HG03060 (cell line): ENCODE measurements around the gene HOMER3.
"Not testable (repeated sequence)": the region's sequence is repeated elsewhere in the genome, so short reads cannot be mapped to it uniquely, and the experiment has no call there.

ENCODE experiments used
- ATAC-seq: cut with Tn5 transposase; IDR thresholded peaks from one replicate; pipeline ENCODE4 v1.9.1; 2021; ENCODE audit warnings: low read depth, moderate number of reproducible peaks; ENCODE audit not compliant: unreplicated experiment

HOMER3 gene

GRCh38 chr19:18955042-18955441 lies 14.0 kb upstream of the HOMER3 start:
- ATAC-seq, result no peak

GRCh38 chr19:18954094-18954493 lies 13.1 kb upstream of the HOMER3 start:
- ATAC-seq, result no peak

DNA sequence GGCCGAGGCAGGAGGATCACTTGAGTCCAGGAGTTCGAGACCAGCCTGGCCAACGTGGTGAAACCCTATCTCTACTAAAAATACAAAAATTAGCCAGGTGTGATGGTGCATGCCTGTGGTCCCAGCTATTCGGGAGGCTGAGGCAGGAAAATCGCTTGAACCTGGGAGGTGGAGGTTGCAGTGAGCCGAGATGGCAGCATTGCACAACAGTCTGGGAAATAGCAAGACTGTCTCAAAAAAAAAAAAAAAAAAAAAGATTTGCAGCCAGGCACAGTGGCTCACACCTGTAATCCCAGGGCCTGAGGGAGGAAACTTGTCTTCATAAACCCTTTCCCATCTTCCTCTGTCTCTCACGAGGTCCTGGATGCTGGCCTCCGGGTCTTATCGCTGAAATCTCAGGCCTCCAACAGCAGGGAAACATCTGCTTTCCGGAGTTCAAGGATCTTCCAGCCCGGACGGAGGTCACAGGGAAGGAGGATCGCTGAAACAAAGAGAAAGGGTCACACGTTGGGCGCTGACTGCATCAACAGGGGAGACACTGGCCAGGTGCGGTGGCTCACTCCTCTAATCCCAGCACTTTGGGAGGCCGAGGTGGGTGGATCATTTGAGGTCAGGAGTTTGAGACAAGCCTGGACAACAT lies 11.5 kb upstream of the HOMER3 start:
- ATAC-seq, result not testable (repeated sequence)

GRCh38 chr19:18951721-18952281 lies 10.8 kb upstream of the HOMER3 start:
- ATAC-seq, result no peak

GRCh38 chr19:18949858-18950257 lies 8.8 kb upstream of the HOMER3 start:
- ATAC-seq, result no peak

DNA sequence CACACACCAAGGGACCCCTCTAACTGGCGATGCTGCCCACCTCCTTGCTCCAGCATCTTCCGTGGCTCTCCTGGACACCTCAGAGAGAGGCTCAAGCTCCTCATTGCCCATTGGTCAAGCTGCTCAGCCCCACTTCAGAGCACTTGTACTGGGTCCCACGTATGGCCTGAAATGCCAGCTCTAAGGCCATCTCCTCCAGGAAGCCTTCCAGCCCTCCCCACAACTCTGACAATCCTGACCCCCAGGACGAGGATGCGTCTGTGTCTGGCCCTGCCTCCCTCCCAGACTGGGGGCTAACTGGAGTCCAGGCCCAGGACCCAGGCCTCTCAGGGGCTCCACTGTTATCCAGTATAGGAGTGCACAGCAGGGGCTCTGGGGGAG lies 7.9 kb upstream of the HOMER3 start:
- ATAC-seq, result no peak

DNA sequence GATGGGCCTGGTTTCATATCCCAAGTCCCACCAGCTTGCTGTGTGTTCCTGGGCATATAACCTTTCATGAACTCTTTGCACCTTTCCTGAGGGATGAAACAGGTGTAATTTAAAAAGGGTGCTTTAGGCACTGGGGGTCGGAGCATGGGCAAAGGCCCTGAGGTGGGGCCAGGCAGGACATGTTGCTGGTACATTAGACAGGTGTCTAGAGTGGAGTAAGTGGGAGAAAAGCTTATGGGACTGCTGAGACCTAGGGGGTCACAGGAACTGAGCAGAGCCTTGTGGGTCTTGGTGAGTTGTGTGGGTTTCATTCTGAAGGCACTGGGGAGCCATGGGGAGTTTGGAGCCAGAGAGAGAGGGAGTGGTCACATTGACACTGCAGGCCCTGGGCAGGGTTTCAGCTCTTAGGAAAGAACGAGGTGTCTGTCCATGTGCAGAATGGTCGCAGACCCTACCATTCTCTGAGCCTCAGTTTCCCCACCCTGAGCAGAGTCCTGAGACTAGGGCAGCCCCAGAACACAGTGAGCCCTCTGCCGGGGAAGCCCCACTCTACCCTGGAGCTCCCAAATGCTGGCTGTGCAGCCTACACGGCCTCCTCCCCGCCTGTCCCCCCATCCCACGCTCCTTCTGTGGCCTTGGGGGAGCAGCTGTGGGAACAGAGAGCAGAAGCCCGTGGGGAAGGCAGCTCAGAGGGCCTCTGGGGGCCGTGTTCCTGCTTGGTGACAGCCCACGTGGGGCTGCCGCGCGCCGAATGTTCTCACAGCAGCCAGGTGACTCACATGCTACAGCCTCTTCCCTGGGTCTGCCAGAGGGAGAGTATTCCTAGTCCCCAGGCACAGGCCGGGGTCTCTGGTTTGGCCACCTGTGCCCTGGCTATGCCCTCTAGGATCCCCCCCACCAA lies 7.3 kb upstream of the HOMER3 start:
- no peak for ATAC-seq

- ATAC-seq, result no peak
Measured at GRCh38 chr19:18946918-18947317, 5.9 kb upstream of the HOMER3 start.

DNA sequence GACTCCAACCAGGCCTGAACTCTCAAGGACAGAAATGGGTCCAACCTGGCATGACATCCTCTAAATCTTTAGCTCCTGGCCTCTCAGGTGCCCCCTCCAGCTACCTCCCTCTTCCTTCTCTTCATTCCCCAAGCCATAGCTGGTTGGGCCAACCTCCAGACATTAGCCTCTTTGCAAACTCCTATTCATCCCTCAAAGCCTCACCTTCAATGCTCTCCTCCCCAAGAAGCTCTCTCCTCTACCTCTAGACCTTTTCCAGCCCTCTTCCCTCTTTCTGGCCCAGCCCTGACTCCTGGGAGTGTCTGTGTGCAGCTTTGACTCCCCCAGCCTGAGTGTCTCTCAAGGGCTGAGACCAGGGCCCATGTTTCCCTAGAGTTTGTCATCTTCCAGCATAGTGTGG lies 5.3 kb upstream of the HOMER3 start:
- ATAC-seq, result no peak

- ATAC-seq, result no peak
Measured at GRCh38 chr19:18945297-18945696, 4.3 kb upstream of the HOMER3 start.

DNA sequence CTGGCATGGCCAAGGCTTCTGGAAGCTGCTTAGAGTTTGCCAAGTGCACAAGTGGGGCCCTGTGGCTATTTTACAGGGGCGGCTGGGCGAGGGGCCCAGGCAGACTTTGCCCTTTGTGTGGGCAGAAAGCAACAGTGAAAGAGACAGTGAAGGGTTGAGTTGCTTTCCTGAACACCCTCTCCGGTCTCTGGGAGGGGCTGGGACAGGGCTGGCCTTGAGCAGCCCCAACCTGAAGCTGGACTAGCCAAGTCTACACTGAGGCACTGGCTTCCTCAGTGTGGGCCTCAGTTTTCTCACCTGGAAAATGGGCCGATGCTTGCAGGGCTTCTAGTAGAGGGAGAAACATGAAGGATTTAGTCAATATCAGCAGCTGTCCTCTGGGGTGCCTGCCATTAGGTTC lies 2.4 kb upstream of the HOMER3 start:
- ATAC-seq, result no peak

- ATAC-seq, result no peak
Measured at GRCh38 chr19:18942692-18943091, 1.7 kb upstream of the HOMER3 start.

DNA sequence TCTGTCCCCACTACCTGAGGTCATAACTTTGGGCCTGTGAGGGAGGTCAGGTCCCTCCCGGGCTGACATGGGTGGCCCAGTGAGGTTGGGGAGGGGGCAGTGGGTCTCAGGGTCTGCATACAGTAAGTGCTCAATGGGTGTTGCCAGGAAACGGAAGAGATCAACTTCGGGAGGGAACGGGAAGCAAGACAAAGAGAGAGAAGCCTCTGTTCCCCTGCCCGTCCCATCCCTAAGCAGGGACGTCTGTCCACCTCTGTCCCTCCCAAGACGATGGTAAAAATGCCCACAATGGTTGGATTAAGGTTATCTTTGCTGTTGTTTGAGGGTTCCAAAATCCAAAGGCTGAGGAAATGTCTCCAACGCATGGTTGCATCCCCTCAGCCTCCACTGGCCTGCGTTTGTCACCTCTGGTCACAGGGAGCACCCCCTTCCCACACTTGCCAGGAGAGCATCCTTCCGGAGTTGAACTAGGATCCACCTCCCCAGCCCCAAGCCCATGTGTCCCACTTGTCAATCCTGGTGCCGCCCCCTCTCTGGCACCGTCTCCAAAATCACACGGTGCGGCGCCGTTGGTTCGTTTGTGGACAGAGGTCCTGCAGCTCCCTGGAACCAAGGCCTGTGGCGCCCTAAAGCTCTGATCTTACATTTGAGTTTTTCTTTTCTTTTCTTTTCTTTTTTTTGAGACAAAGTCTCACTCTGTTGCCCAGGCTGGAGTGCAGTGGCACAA lies 774 bp upstream of the HOMER3 start:
- ATAC-seq, result no peak

- no peak for ATAC-seq
Measured at GRCh38 chr19:18939922-18940768, 872 bp downstream of the HOMER3 start.

GRCh38 chr19:18939163-18939562 lies 1.9 kb downstream of the HOMER3 start:
- ATAC-seq, result no peak

DNA sequence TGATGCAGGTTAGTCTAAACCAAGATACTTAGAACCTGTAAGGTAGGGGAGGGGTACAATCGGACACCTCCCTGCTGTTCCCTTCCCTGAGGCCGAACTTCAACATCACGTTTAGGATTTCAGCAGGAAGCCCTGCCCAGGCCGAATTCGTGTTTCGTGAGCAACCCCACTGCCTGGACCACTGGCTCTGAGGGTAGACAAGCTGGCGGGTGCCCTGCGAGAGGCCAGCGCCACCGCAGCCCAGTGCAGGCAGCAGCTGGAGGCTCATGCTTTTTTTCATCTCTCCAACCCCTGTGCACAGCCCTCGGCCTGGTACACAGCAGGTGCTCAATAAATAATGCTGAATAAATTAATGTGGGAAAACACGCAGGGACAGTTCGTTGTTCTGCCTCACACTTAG lies 7.7 kb downstream of the HOMER3 start:
- no peak for ATAC-seq

- no peak for ATAC-seq
Measured at GRCh38 chr19:18932216-18932841, 8.7 kb downstream of the HOMER3 start.

DNA sequence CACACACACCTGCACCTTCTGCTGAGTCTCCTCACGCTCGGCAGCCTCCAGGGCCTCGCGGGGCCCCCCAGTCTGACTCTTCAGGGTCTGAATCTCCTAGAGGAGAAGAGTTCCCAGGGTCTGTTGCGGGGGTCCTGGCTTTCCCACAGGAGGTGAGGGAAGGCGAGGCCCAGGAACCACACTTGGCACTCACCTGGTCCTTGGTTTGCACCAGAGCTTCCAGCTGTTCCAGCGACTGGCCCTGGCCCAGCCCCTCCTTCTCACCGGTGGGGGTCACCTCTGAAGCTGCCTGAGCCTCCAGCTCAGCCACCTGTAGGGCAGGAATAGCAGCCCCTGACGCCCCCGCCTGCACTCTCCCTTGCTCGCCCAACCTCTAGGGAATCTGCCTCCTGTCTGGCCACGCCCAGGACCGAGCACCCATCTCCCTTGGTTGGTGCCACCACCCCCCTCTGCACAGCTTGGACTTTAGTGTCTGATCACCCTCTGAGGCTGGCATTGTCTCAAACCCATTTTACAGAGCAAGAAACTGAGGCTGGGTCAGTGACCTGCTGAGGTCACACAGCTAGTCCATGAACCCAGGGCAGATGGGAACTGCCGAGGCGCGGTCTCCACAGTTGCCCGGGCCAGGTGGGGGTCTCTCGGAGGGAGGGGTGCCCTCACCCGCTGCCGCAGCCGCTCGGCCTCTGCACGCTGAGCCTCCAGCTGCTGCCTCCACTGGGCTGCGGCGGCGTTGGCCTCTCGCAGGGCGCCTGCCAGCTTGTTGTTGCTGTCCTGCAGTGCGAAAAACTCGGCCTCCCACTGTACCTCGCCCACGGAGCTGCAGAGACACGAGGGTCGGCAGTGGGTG lies 9.5 kb downstream of the HOMER3 start:
- ATAC-seq, result no peak

GRCh38 chr19:18929311-18929710 lies 11.7 kb downstream of the HOMER3 start:
- no peak for ATAC-seq
